CD4-positive, alpha-beta memory T cell (primary cell): ENCODE data around the gene SHC3. TPM values are rescaled to one million over a fixed set of nuclear protein-coding genes. Genes with fewer than 3 reads are reported as not detected.

Source experiments
- CTCF ChIA-PET: fragments of 350-600 bp; sonication (Branson Sonifier 250); formaldehyde crosslinking; loops from one replicate; lab custom pipeline; 2021; ENCODE audit warnings: inconsistent platforms; ENCODE audit not compliant: partially characterized antibody; lab: Charles Lee
- POLR2A ChIA-PET: fragments of 350-600 bp; sonication (Branson Sonifier 250); formaldehyde crosslinking; loops from one replicate; lab custom pipeline; 2021; ENCODE audit not compliant: partially characterized antibody; lab: Charles Lee
- DNase-seq, 5 donors: peaks; one replicate each; pipeline versions ENCODE4 v3.0.0 to v3.0.0-alpha.2; 2020 to 2022; ENCODE audit warnings: mixed read lengths in 1 of 5
- H3K27ac ChIP-seq: one replicate; pipeline ENCODE4 v1.7.0; 2013; ENCODE audit warnings: low read depth, low read length
- H3K27me3 ChIP-seq: 2 replicates; pipeline ENCODE4 v1.7.0; 2013; ENCODE audit warnings: mild to moderate bottlenecking, low read length, moderate library complexity; ENCODE audit not compliant: insufficient read depth
- H3K36me3 ChIP-seq: 2 replicates; pipeline ENCODE4 v1.7.0; 2013; ENCODE audit warnings: mild to moderate bottlenecking, low read length, moderate library complexity; ENCODE audit not compliant: insufficient read depth
- H3K4me1 ChIP-seq: 2 replicates; pipeline ENCODE4 v1.7.0; 2013; ENCODE audit warnings: mild to moderate bottlenecking, low read length, moderate library complexity; ENCODE audit not compliant: insufficient read depth
- H3K4me3 ChIP-seq, 2 donors: one replicate each; pipeline ENCODE4 v1.7.0; 2013; ENCODE audit warnings: low read length in 2 of 2, mild to moderate bottlenecking in 1 of 2
- H3K9me3 ChIP-seq, 2 donors: one replicate each; pipeline ENCODE4 v1.7.0; 2013; ENCODE audit warnings: low read length in 2 of 2, control low read depth in 1 of 2; ENCODE audit not compliant: control insufficient read depth in 1 of 2
- H3K27ac Mint-ChIP-seq, 7 donors: one replicate each; pipeline ENCODE4 v1.8.0; 2020 to 2021; ENCODE audit warnings: mixed read lengths in 7 of 7, mild to moderate bottlenecking in 6 of 7, inconsistent platforms in 3 of 7, moderate library complexity in 3 of 7
- H3K27me3 Mint-ChIP-seq, 2 donors: one replicate each; pipeline ENCODE4 v1.8.0; 2020 to 2021; ENCODE audit warnings: mixed read lengths in 2 of 2
- H3K36me3 Mint-ChIP-seq, 2 donors: one replicate each; pipeline ENCODE4 v1.8.0; 2020 to 2021; ENCODE audit warnings: mixed read lengths in 2 of 2, inconsistent platforms in 1 of 2, mild to moderate bottlenecking in 1 of 2
- H3K4me1 Mint-ChIP-seq, 4 donors: one replicate each; pipeline ENCODE4 v1.8.0; 2020 to 2021; ENCODE audit warnings: mixed read lengths in 4 of 4, mild to moderate bottlenecking in 1 of 4
- H3K4me3 Mint-ChIP-seq, 8 donors: one replicate each; pipeline ENCODE4 v1.8.0; 2020 to 2021; ENCODE audit warnings: mixed read lengths in 8 of 8, mild to moderate bottlenecking in 7 of 8, moderate library complexity in 6 of 8, inconsistent platforms in 3 of 8
- H3K9me3 Mint-ChIP-seq, 8 donors: one replicate each; pipeline ENCODE4 v1.8.0; 2020 to 2021; ENCODE audit warnings: mixed read lengths in 8 of 8, mild to moderate bottlenecking in 5 of 8, inconsistent platforms in 3 of 8, moderate library complexity in 1 of 8
- intact Hi-C: fragments of 100-400 bp; cut with micrococcal nuclease; formaldehyde crosslinking; loops from one replicate; pipeline ENCODE4 v1.15.1; 2023
- polyA plus RNA-seq, 2 donors: library from polyadenylated mRNA; unstranded; fragments of 300-500 nt; fragmentation: Illumina TruSeq; gene quantifications; one replicate each; pipeline ENCODE4 v1.2.3, GENCODE V29; 2021
- total RNA-seq, 2 experiments: library from RNA; stranded (reverse); gene quantifications; one replicate each; pipeline ENCODE4 v1.2.3, GENCODE V29; 2021

The SHC3 gene
- total and polyA plus RNA-seq, 4 experiments from 2014 or later = 0.06 TPM; not detected in 3

GRCh38 chr9:89009546-89009840 is 169.1 kb downstream of the SHC3 start:
- Histone ChIP-seq H3K27me3 (no peaks in the 10 kb centered on the region), H3K27ac (no peak overlapping the region), H3K9me3 (no peaks in the 10 kb centered on the region), H3K4me3 (no peak overlapping the region), H3K36me3 (no peaks in the 10 kb centered on the region), H3K4me1 (no peaks in the 10 kb centered on the region)
- Mint-ChIP-seq H3K4me3 (no peak overlapping the region), H3K9me3 (no peaks in the 10 kb centered on the region), H3K4me1 (no peaks in the 10 kb centered on the region), H3K27ac (no peak overlapping the region), H3K36me3 (no peaks in the 10 kb centered on the region), H3K27me3 (peaks cover 5 to 6% of the 10 kb centered on the region in 2 donors)
- ChIA-PET POLR2A (no interaction called here), CTCF (no interaction called here)
- no peak for DNase-seq
- intact Hi-C loops = no loop called here

GRCh38 chr9:89008744-89009545 is 169.7 kb downstream of the SHC3 start:
- Mint-ChIP-seq H3K9me3 (no peaks in the 10 kb centered on the region), H3K4me3 (no peak overlapping the region), H3K27me3 (peaks cover 5 to 6% of the 10 kb centered on the region in 2 donors), H3K36me3 (no peaks in the 10 kb centered on the region), H3K27ac (peak overlapping the region in 1 of 7 donors; percentile 73), H3K4me1 (no peaks in the 10 kb centered on the region)
- Histone ChIP-seq H3K27ac (no peak overlapping the region), H3K27me3 (no peaks in the 10 kb centered on the region), H3K4me1 (no peaks in the 10 kb centered on the region), H3K9me3 (no peaks in the 10 kb centered on the region), H3K36me3 (no peaks in the 10 kb centered on the region), H3K4me3 (no peak overlapping the region)
- intact Hi-C loops = no loop called here
- no peak for DNase-seq
- ChIA-PET POLR2A (no interaction called here), CTCF (no interaction called here)

- intact Hi-C loops = no loop called here
- POLR2A ChIA-PET = no interaction called here
- no peaks in the 10 kb centered on the region for H3K4me1 ChIP-seq
These were observed 170.4 kb downstream of the SHC3 start for GRCh38 chr9:89008055-89008743.

GRCh38 chr9:89006996-89007967 is 171.3 kb downstream of the SHC3 start:
- Histone ChIP-seq H3K27me3 (no peaks in the 10 kb centered on the region), H3K36me3 (no peaks in the 10 kb centered on the region), H3K27ac (no peak overlapping the region), H3K4me3 (no peak overlapping the region), H3K4me1 (no peaks in the 10 kb centered on the region), H3K9me3 (no peaks in the 10 kb centered on the region)
- Mint-ChIP-seq H3K4me1 (no peaks in the 10 kb centered on the region), H3K27ac (no peak overlapping the region), H3K27me3 (peaks cover 4 to 6% of the 10 kb centered on the region in 2 donors), H3K36me3 (no peaks in the 10 kb centered on the region), H3K4me3 (no peak overlapping the region), H3K9me3 (no peaks in the 10 kb centered on the region)
- ChIA-PET CTCF (no interaction called here), POLR2A (no interaction called here)
- no peak for DNase-seq
- intact Hi-C loops = no loop called here

More at GRCh38 chr9:89008055-89008743, 170.4 kb downstream of the SHC3 start:
- no peak overlapping the region for H3K27ac ChIP-seq
- Mint-ChIP-seq H3K9me3 (no peaks in the 10 kb centered on the region), H3K36me3 (no peaks in the 10 kb centered on the region), H3K4me1 (no peaks in the 10 kb centered on the region), H3K27ac (peak overlapping the region in 1 of 7 donors; percentile 73), H3K27me3 (peaks cover 4 to 6% of the 10 kb centered on the region in 2 donors), H3K4me3 (no peak overlapping the region)
- no peak overlapping the region for H3K4me3 ChIP-seq
- no peaks in the 10 kb centered on the region for H3K27me3 ChIP-seq
- H3K36me3 ChIP-seq = no peaks in the 10 kb centered on the region
- CTCF ChIA-PET = no interaction called here
- H3K9me3 ChIP-seq = no peaks in the 10 kb centered on the region
- no peak for DNase-seq

- H3K4me1 Mint-ChIP-seq = peaks cover 0 to 8% (median 0%) of the 10 kb centered on the region in 4 donors
- H3K27ac ChIP-seq = no peak overlapping the region
- ChIA-PET POLR2A (no interaction called here), CTCF (no interaction called here)
- no peaks in the 10 kb centered on the region for H3K36me3 Mint-ChIP-seq
- no peaks in the 10 kb centered on the region for H3K27me3 ChIP-seq
- intact Hi-C loops = no loop called here
- no peak overlapping the region for H3K4me3 Mint-ChIP-seq
- peaks cover 0 to 2% (median 0%) of the 10 kb centered on the region in 8 donors for H3K9me3 Mint-ChIP-seq
- no peak overlapping the region for H3K4me3 ChIP-seq
- H3K27ac Mint-ChIP-seq = no peak overlapping the region
- peaks cover 6 to 11% of the 10 kb centered on the region in 2 donors for H3K27me3 Mint-ChIP-seq
- no peaks in the 10 kb centered on the region for H3K4me1 ChIP-seq
- no peak for DNase-seq
- no peaks in the 10 kb centered on the region for H3K9me3 ChIP-seq
- no peaks in the 10 kb centered on the region for H3K36me3 ChIP-seq
These were observed 172.4 kb downstream of the SHC3 start for GRCh38 chr9:89006267-89006666.

GRCh38 chr9:89005323-89005722 is 173.3 kb downstream of the SHC3 start:
- CTCF ChIA-PET = no interaction called here
- intact Hi-C loops = no loop called here
- no peaks in the 10 kb centered on the region for H3K36me3 ChIP-seq
- Mint-ChIP-seq H3K4me3 (no peak overlapping the region), H3K4me1 (peaks cover 0 to 14% (median 2%) of the 10 kb centered on the region in 4 donors), H3K27ac (no peak overlapping the region), H3K27me3 (peaks cover 6 to 11% of the 10 kb centered on the region in 2 donors), H3K9me3 (peaks cover 0 to 2% (median 0%) of the 10 kb centered on the region in 8 donors), H3K36me3 (no peaks in the 10 kb centered on the region)
- H3K27ac ChIP-seq = no peak overlapping the region
- no peak for DNase-seq
- no peak overlapping the region for H3K4me3 ChIP-seq
- no peaks in the 10 kb centered on the region for H3K27me3 ChIP-seq
- POLR2A ChIA-PET = no interaction called here
- H3K9me3 ChIP-seq = no peaks in the 10 kb centered on the region
- no peaks in the 10 kb centered on the region for H3K4me1 ChIP-seq

GRCh38 chr9:89002987-89003386 is 175.6 kb downstream of the SHC3 start:
- DNase-seq = no peak
- Histone ChIP-seq H3K9me3 (no peaks in the 10 kb centered on the region), H3K27me3 (no peaks in the 10 kb centered on the region), H3K27ac (no peak overlapping the region), H3K4me1 (no peaks in the 10 kb centered on the region), H3K4me3 (no peak overlapping the region), H3K36me3 (no peaks in the 10 kb centered on the region)
- Mint-ChIP-seq H3K4me1 (peaks cover 0 to 14% (median 2%) of the 10 kb centered on the region in 4 donors), H3K27ac (no peak overlapping the region), H3K36me3 (no peaks in the 10 kb centered on the region), H3K27me3 (peaks cover 4 to 11% of the 10 kb centered on the region in 2 donors), H3K4me3 (no peak overlapping the region), H3K9me3 (peaks cover 0 to 2% (median 0%) of the 10 kb centered on the region in 8 donors)
- intact Hi-C loops = no loop called here
- ChIA-PET CTCF (no interaction called here), POLR2A (no interaction called here)
